ENCODE measurements around the gene DOCK3.
A peak's percentile ranks its signal among the peaks of the same experiment; 100 is the strongest.

DOCK3 gene

GRCh38 chr3:50674349-50675178, at the start of gene DOCK3:
DOCK3 (plus strand) TSS chr3:50674927; CDS start chr3:50675264, 337 bp downstream.
- Mint-ChIP-seq H3K27ac (peak within 1 kb of the TSS; percentile 27 to 86), H3K4me3 (peak within 1 kb of the TSS; percentile 67 to 79), H3K27me3 (peaks cover 40% of the 10 kb centered on the region), H3K4me1 (peaks cover 8% of the 10 kb centered on the region), H3K9me3 (no peaks in the 10 kb centered on the region)
- DNase-seq: peak; percentile 56 to 69
- ATAC-seq: peak; percentile 89

- Mint-ChIP-seq H3K4me3 (peak overlapping the region; percentile 10 to 70), H3K4me1 (peaks cover 100% of the 10 kb centered on the region), H3K9me3 (no peaks in the 10 kb centered on the region), H3K27ac (no peak overlapping the region), H3K27me3 (no peaks in the 10 kb centered on the region)
- no peak for DNase-seq
- ATAC-seq: no peak
These were observed 49.2 kb upstream of the DOCK3 start for GRCh38 chr3:50625231-50626182.

- Mint-ChIP-seq H3K4me1 (peaks cover 100% of the 10 kb centered on the region), H3K4me3 (no peak overlapping the region), H3K27ac (peak overlapping the region in 1 of 2 donors; percentile 48), H3K9me3 (no peaks in the 10 kb centered on the region), H3K27me3 (no peaks in the 10 kb centered on the region)
- ATAC-seq (no peak), DNase-seq (no peak)
These were observed 48.3 kb upstream of the DOCK3 start for GRCh38 chr3:50626401-50626800.

- DNase-seq (no peak), ATAC-seq (peak; percentile 27)
- H3K9me3 Mint-ChIP-seq: no peaks in the 10 kb centered on the region
- peak overlapping the region; percentile 27 to 50 for H3K4me3 Mint-ChIP-seq
- no peaks in the 10 kb centered on the region for H3K27me3 Mint-ChIP-seq
- H3K27ac Mint-ChIP-seq: peak overlapping the region; percentile 72 to 92
- H3K4me1 Mint-ChIP-seq: peaks cover 100% of the 10 kb centered on the region
These were observed 47.2 kb upstream of the DOCK3 start for GRCh38 chr3:50627407-50628051.

- no peaks in the 10 kb centered on the region for H3K9me3 Mint-ChIP-seq
- H3K4me1 Mint-ChIP-seq: peaks cover 100% of the 10 kb centered on the region
- no peak for DNase-seq
- H3K27me3 Mint-ChIP-seq: no peaks in the 10 kb centered on the region
- H3K4me3 Mint-ChIP-seq: no peak overlapping the region
- no peak for ATAC-seq
- peak overlapping the region; percentile 61 to 86 for H3K27ac Mint-ChIP-seq
These were observed 46.1 kb upstream of the DOCK3 start for GRCh38 chr3:50628601-50629000.

- no peaks in the 10 kb centered on the region for H3K27me3 Mint-ChIP-seq
- peak overlapping the region; percentile 25 to 39 for H3K27ac Mint-ChIP-seq
- DNase-seq (no peak), ATAC-seq (no peak)
- peaks cover 100% of the 10 kb centered on the region for H3K4me1 Mint-ChIP-seq
- peak overlapping the region in 1 of 2 donors; percentile 36 for H3K4me3 Mint-ChIP-seq
- no peaks in the 10 kb centered on the region for H3K9me3 Mint-ChIP-seq
These were observed 44.3 kb upstream of the DOCK3 start for GRCh38 chr3:50630394-50630793.

- peak overlapping the region; percentile 39 to 79 for H3K27ac Mint-ChIP-seq
- H3K4me3 Mint-ChIP-seq: peak overlapping the region; percentile 12 to 47
- no peak for DNase-seq
- no peaks in the 10 kb centered on the region for H3K27me3 Mint-ChIP-seq
- peaks cover 96% of the 10 kb centered on the region for H3K4me1 Mint-ChIP-seq
- H3K9me3 Mint-ChIP-seq: no peaks in the 10 kb centered on the region
- no peak for ATAC-seq
These were observed 43.9 kb upstream of the DOCK3 start for GRCh38 chr3:50630877-50631276.

GRCh38 chr3:50632450-50632849, 42.3 kb upstream of the DOCK3 start:
- Mint-ChIP-seq H3K27me3 (no peaks in the 10 kb centered on the region), H3K4me1 (peaks cover 96% of the 10 kb centered on the region), H3K4me3 (peak overlapping the region; percentile 20 to 52), H3K9me3 (no peaks in the 10 kb centered on the region), H3K27ac (peak overlapping the region; percentile 47 to 83)
- DNase-seq (peak in 1 of 2 donors; percentile 22), ATAC-seq (peak; percentile 71)

GRCh38 chr3:50633230-50633790, 41.4 kb upstream of the DOCK3 start:
- ATAC-seq: no peak
- Mint-ChIP-seq H3K9me3 (no peaks in the 10 kb centered on the region), H3K4me1 (peaks cover 96% of the 10 kb centered on the region), H3K27ac (peak overlapping the region in 1 of 2 donors; percentile 35), H3K4me3 (peak overlapping the region in 1 of 2 donors; percentile 27), H3K27me3 (no peaks in the 10 kb centered on the region)
- no peak for DNase-seq

- Mint-ChIP-seq H3K4me1 (peaks cover 92% of the 10 kb centered on the region), H3K4me3 (no peak overlapping the region), H3K27me3 (no peaks in the 10 kb centered on the region), H3K9me3 (no peaks in the 10 kb centered on the region), H3K27ac (no peak overlapping the region)
- ATAC-seq: no peak
- no peak for DNase-seq
These were observed 39.7 kb upstream of the DOCK3 start for GRCh38 chr3:50635066-50635465.

GRCh38 chr3:50637011-50637410, 37.7 kb upstream of the DOCK3 start:
- peak overlapping the region in 1 of 2 donors; percentile 27 for H3K4me3 Mint-ChIP-seq
- no peaks in the 10 kb centered on the region for H3K27me3 Mint-ChIP-seq
- peaks cover 73% of the 10 kb centered on the region for H3K4me1 Mint-ChIP-seq
- no peak for ATAC-seq
- peak overlapping the region; percentile 81 to 83 for H3K27ac Mint-ChIP-seq
- no peaks in the 10 kb centered on the region for H3K9me3 Mint-ChIP-seq
- no peak for DNase-seq

- peaks cover 63% of the 10 kb centered on the region for H3K4me1 Mint-ChIP-seq
- peak overlapping the region; percentile 81 to 83 for H3K27ac Mint-ChIP-seq
- ATAC-seq (no peak), DNase-seq (no peak)
- H3K9me3 Mint-ChIP-seq: no peaks in the 10 kb centered on the region
- no peak overlapping the region for H3K4me3 Mint-ChIP-seq
- H3K27me3 Mint-ChIP-seq: no peaks in the 10 kb centered on the region
These were observed 36.8 kb upstream of the DOCK3 start for GRCh38 chr3:50637945-50638344.

GRCh38 chr3:50639055-50639494, 35.7 kb upstream of the DOCK3 start:
- Mint-ChIP-seq H3K27me3 (no peaks in the 10 kb centered on the region), H3K4me1 (peaks cover 52% of the 10 kb centered on the region), H3K27ac (peak overlapping the region in 1 of 2 donors; percentile 82), H3K9me3 (no peaks in the 10 kb centered on the region), H3K4me3 (no peak overlapping the region)
- ATAC-seq: no peak
- DNase-seq: no peak

GRCh38 chr3:50642382-50642781, 32.3 kb upstream of the DOCK3 start:
- Mint-ChIP-seq H3K9me3 (no peaks in the 10 kb centered on the region), H3K4me3 (no peak overlapping the region), H3K27me3 (no peaks in the 10 kb centered on the region), H3K4me1 (peaks cover 23% of the 10 kb centered on the region), H3K27ac (no peak overlapping the region)
- ATAC-seq (no peak), DNase-seq (no peak)

- no peaks in the 10 kb centered on the region for H3K9me3 Mint-ChIP-seq
- H3K27me3 Mint-ChIP-seq: no peaks in the 10 kb centered on the region
- DNase-seq (no peak), ATAC-seq (no peak)
- H3K4me1 Mint-ChIP-seq: peaks cover 14% of the 10 kb centered on the region
- no peak overlapping the region for H3K4me3 Mint-ChIP-seq
- peak overlapping the region in 1 of 2 donors; percentile 56 for H3K27ac Mint-ChIP-seq
These were observed 30.2 kb upstream of the DOCK3 start for GRCh38 chr3:50644561-50644960.
